ENCODE results near the gene PARG.

PARG gene

GRCh38 chr10:49803988-49804387 is 137.8 kb downstream of the PARG start:
- no peak overlapping the region for H3K4me3 ChIP-seq (ENCODE audit: low read length)
- DNase-seq (ENCODE audit: low read depth): peak; percentile 33
- no peak for TF ChIP-seq CTCF (IDR thresholded peaks at IDR 0.05; ENCODE audit: insufficient read depth, low read depth, low read length, missing control alignments)

- no peak for DNase-seq (ENCODE audit: low read depth)
- TF ChIP-seq CTCF (IDR thresholded peaks at IDR 0.05; ENCODE audit: insufficient read depth, low read depth, low read length, missing control alignments): no peak
These were observed 143.6 kb downstream of the PARG start for GRCh38 chr10:49798275-49798674.

GRCh38 chr10:49791100-49791499 is 150.7 kb downstream of the PARG start:
- no peak for TF ChIP-seq CTCF (IDR thresholded peaks at IDR 0.05; ENCODE audit: insufficient read depth, low read depth, low read length, missing control alignments)
- H3K4me3 ChIP-seq (ENCODE audit: low read length): no peak overlapping the region
- no peak for DNase-seq (ENCODE audit: low read depth)

More at GRCh38 chr10:49798275-49798674, 143.6 kb downstream of the PARG start:
- H3K4me3 ChIP-seq (ENCODE audit: low read length): no peak overlapping the region

GRCh38 chr10:49784681-49785080 is 157.1 kb downstream of the PARG start:
- H3K4me3 ChIP-seq (ENCODE audit: low read length): no peak overlapping the region
- TF ChIP-seq CTCF (IDR thresholded peaks at IDR 0.05; ENCODE audit: insufficient read depth, low read depth, low read length, missing control alignments): no peak
- no peak for DNase-seq (ENCODE audit: low read depth)

GRCh38 chr10:49783645-49784044 is 158.2 kb downstream of the PARG start:
- DNase-seq (ENCODE audit: low read depth): no peak
- TF ChIP-seq CTCF (IDR thresholded peaks at IDR 0.05; ENCODE audit: insufficient read depth, low read depth, low read length, missing control alignments): no peak

GRCh38 chr10:49781247-49781646 is 160.6 kb downstream of the PARG start:
- DNase-seq (ENCODE audit: low read depth): no peak
- no peak for TF ChIP-seq CTCF (IDR thresholded peaks at IDR 0.05; ENCODE audit: insufficient read depth, low read depth, low read length, missing control alignments)

More at GRCh38 chr10:49783645-49784044, 158.2 kb downstream of the PARG start:
- no peak overlapping the region for H3K4me3 ChIP-seq (ENCODE audit: low read length)

GRCh38 chr10:49778197-49778596 is 163.6 kb downstream of the PARG start:
- DNase-seq (ENCODE audit: low read depth): no peak
- TF ChIP-seq CTCF (IDR thresholded peaks at IDR 0.05; ENCODE audit: insufficient read depth, low read depth, low read length, missing control alignments): no peak
- H3K4me3 ChIP-seq (ENCODE audit: low read length): no peak overlapping the region

More at GRCh38 chr10:49781247-49781646, 160.6 kb downstream of the PARG start:
- H3K4me3 ChIP-seq (ENCODE audit: low read length): no peak overlapping the region

All from epithelial cell of esophagus (primary cell).